Left renal pelvis (tissue), 4 donors: ENCODE results near the gene MAN2C1. TPM values are rescaled to one million over a fixed set of nuclear protein-coding genes. Genes with fewer than 3 reads are reported as not detected.
"Not testable (repeated sequence)": the region's sequence is repeated elsewhere in the genome, so short reads cannot be mapped to it uniquely, and the experiment has no call there.

Source experiments
- DNase-seq, 4 donors: peaks; one replicate each; pipeline ENCODE4 v3.0.0-alpha.2; 2013; ENCODE audit warnings: low read depth in 4 of 4, low spot score in 3 of 4
- polyA plus RNA-seq, 4 donors: library from polyadenylated mRNA; unstranded; fragments of 120-200 nt; gene quantifications; one replicate each; pipeline ENCODE4 v1.2.1, GENCODE V29; 2013; ENCODE audit not compliant: insufficient read length in 4 of 4

MAN2C1 gene
- polyA plus RNA-seq, 4 donors = 77.1 to 257 (median 145) TPM

DNA sequence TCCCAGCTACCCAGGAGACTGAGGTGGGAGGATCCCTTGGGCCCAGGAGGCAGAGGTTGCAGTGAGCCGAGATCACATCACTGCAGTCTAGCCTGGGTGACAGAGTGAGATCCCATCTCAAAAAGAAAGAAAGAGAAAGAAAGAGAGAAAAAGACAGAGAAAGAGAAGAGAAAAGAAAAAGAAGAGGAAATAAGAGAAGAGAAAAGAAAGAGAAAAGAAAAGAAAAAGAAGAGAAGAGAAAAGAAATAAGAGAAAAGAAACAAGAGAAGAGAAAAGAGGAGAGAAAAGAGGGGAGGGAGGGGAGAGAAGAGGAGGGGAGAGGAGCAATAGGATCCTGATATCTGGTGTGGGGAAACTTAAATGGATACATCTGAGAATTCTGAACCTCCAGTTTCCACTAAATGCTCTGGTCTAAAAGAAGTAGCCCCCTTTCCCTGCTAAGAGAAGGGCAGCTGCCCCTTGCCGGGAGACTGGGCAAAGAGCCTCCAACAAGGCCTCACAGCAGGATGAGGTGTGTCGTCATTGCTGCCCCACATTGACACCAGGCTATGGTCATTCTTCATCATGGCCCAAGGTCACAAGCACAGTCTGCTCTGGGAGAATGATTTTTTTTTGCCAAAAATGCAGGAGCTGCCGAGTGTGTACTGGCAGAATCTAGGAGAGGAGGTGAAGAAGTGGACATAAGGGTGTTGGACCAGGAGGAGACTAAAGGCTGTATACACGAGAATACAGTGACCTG lies 53.7 kb downstream of the MAN2C1 start:
- no peak for DNase-seq

DNA sequence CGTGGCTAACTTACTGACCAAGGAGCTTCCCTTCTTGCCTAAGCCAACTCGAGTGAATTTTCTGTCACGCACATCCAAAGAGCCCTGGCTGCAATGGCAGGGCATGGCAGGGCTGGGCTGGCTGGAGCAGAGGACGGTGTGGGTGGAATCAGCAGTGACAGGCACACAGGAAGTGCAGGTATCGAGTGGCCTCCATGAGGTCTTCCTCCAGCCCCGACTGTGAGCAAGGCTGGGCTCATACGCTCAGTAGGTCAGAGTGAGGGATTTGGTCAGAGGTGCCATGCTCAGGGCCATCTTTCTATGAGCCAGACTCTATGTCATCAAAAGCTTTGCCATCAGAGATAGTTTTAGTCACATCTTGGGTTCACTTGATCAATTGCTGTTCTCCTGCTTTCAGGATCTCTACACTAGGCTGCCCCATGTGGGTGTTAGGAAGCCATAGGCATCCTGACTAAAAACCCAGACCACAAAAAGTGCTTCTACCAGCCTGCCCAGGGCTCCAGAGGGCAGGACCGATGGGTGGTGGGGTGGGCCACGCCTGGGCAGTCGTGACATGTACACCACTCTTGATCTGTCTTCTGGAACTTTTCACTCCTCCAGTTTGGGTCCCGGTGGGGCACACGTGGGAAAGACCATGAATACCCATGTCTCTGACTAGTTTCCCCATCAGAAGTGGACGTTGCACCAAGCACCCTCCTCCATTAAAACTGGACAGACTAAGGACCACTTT lies 55.1 kb downstream of the MAN2C1 start:
- no peak for DNase-seq

GRCh38 chr15:75312548-75312947 lies 55.9 kb downstream of the MAN2C1 start:
- not testable (repeated sequence) for DNase-seq

- no peak for DNase-seq
Measured at GRCh38 chr15:75309711-75310110, 58.7 kb downstream of the MAN2C1 start.

DNA sequence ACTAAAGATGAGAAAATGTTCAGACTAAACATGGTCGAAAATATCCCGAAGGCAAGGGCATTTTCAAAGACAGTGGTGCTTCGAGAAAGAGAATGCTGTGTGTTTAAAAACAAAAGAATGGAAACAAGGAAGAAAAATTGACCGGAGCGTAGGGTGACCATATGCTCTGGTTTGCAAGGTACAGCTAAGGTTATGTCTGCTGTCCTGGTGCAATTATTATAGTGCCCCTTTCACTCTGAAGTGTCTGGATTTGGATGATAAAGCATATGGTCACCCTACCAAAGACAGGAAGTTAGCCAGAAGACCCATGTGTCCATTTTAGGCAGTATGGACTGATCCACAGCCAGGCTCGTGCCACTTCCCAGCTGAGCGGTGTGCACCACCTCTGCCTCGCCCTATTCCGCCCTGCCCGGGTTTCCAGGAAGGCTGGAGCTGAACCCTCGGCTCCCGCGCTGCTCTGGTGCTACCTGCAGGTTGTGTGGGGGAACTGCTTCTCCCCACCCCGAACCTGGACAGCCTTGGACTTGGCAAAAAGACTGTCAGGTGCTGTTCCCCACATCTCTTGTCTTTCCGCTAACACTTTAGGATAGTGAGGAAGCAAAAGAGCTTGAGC lies 60.5 kb downstream of the MAN2C1 start:
- DNase-seq = peak in 2 of 4 donors; percentile 12 to 15

- DNase-seq = no peak
Measured at GRCh38 chr15:75306188-75306587, 62.2 kb downstream of the MAN2C1 start.

Other genes starting within 250 kb of the MAN2C1 start
- 10 to 100 TPM in 2 of 4 donors, 1 to 10 TPM in 2; 8.9 to 11.1 (median 9.8) TPM for gene C15orf39, start 166.7 kb downstream of the MAN2C1 start, polyA plus RNA-seq
- gene GOLGA6C, start 110.3 kb downstream of the MAN2C1 start, polyA plus RNA-seq = not detected
- under 1 TPM in 3 of 4 donors, not detected in 1; 0.21 to 0.32 (median 0.26) TPM for gene GOLGA6D, start 85.8 kb downstream of the MAN2C1 start, polyA plus RNA-seq
- gene COMMD4, start 32.5 kb downstream of the MAN2C1 start, polyA plus RNA-seq = 100 to 1,000 TPM in 1 of 4 donors, 10 to 100 TPM in 3; 57.1 to 109 (median 84.9) TPM
- 10 to 100 TPM; 10.3 to 40.2 (median 18.0) TPM for gene NEIL1, start 21.6 kb downstream of the MAN2C1 start, polyA plus RNA-seq
- gene SIN3A, start 83.1 kb upstream of the MAN2C1 start, polyA plus RNA-seq = 10 to 100 TPM; 51.8 to 62.9 (median 58.7) TPM
- 10 to 100 TPM; 37.2 to 46.6 (median 45.9) TPM for gene PTPN9, start 210.7 kb upstream of the MAN2C1 start, polyA plus RNA-seq